Stomach (tissue), 4 donors: ENCODE measurements around the gene GREB1.

Source experiments
- EP300 ChIP-seq: sonication (generic); formaldehyde crosslinking; IDR thresholded peaks from one replicate; pipeline ENCODE4 v1.6.1; 2017; ENCODE audit warnings: antibody characterized with exemption
- POLR2A ChIP-seq, 4 donors: fragments of 450-650 bp; IDR thresholded peaks; one replicate each; pipeline ENCODE4 v1.6.1; 2016; ENCODE audit warnings: antibody characterized with exemption in 4 of 4, control low read depth in 2 of 4, mild to moderate bottlenecking in 1 of 4, moderate library complexity in 1 of 4
- POLR2AphosphoS5 ChIP-seq, 3 donors: sonication (generic); formaldehyde crosslinking; IDR thresholded peaks; one replicate each; pipeline ENCODE4 v1.6.1; 2016; ENCODE audit warnings: antibody characterized with exemption in 3 of 3
- TF ChIP-seq, protein P1 (sequence below), 7 experiments: fragments of 450-650 bp in 4 of 7; fragments of 200-600 bp in 3 of 7; sonication (generic) in 3 of 7; IDR thresholded peaks; one replicate each; pipeline ENCODE4 v1.5.1; 2016 to 2019; ENCODE audit warnings: antibody characterized with exemption in 7 of 7, control low read depth in 2 of 7, mild to moderate bottlenecking in 1 of 7

DNA sequence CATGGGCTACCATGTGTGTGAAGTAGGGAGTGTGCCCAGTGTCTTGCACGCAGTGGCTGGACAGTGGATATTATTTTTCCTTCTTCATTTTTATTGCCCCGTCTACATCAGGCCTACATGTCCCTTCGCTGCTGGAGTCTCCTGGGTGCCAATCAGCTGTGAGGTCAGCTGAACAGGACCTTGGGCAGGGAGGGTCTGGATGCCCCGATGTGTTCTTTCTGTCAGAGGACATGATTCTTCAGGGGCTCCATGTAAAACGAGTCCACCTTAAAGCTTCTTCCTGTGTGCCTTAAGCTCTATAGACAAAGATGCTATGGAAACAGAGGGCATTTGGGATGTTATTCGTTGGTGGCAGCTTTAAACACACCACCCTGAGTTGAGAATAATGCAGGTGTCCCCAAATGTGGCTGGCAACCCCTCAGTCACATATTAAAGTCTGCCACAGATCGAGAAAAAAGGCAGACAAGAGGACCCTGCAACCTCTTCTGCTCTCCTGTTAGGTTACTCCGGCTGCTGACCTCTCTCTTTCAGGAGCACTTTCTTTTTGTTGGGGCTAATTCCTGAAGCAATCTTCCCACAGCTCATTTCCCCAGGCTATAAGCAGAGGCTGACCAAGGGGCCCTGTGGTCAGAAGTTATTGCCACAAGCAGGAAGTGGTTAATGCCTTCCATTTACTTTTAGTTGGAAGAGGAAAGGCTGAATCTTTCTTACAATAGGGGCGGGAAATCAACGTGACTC lies 20.0 kb downstream of the GREB1 start:
- TF ChIP-seq, protein P1, sequence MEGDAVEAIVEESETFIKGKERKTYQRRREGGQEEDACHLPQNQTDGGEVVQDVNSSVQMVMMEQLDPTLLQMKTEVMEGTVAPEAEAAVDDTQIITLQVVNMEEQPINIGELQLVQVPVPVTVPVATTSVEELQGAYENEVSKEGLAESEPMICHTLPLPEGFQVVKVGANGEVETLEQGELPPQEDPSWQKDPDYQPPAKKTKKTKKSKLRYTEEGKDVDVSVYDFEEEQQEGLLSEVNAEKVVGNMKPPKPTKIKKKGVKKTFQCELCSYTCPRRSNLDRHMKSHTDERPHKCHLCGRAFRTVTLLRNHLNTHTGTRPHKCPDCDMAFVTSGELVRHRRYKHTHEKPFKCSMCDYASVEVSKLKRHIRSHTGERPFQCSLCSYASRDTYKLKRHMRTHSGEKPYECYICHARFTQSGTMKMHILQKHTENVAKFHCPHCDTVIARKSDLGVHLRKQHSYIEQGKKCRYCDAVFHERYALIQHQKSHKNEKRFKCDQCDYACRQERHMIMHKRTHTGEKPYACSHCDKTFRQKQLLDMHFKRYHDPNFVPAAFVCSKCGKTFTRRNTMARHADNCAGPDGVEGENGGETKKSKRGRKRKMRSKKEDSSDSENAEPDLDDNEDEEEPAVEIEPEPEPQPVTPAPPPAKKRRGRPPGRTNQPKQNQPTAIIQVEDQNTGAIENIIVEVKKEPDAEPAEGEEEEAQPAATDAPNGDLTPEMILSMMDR (IDR thresholded peaks at IDR 0.05), result no peak
- TF ChIP-seq POLR2A (IDR thresholded peaks at IDR 0.05) (no peak), EP300 (no peak), POLR2AphosphoS5 (IDR thresholded peaks at IDR 0.05) (no peak)
